Measurements from ENCODE around the gene APP. TPM values are rescaled to one million over a fixed set of nuclear protein-coding genes. Genes with fewer than 3 reads are reported as not detected.

APP gene
- total and polyA plus RNA-seq, 12 donors: 106 to 434 (median 389) TPM

GRCh38 chr21:26124421-26124833 is 46.1 kb downstream of the APP start:
- Histone ChIP-seq H3K9me3 (no peaks in the 10 kb centered on the region), H3K4me1 (peaks cover 18 to 76% (median 59%) of the 10 kb centered on the region in 9 donors), H3K4me3 (peak overlapping the region in 1 of 10 donors; percentile 9), H3K27ac (peak overlapping the region in 8 of 10 donors; percentile 42 to 67 (median 60)), H3K36me3 (no peaks in the 10 kb centered on the region), H3K27me3 (no peaks in the 10 kb centered on the region)
- peak in 7 of 8 donors; percentile 36 to 66 (median 55) for ATAC-seq
- intact Hi-C loops (cut with DNase I): no loop called here
- WGBS, 2 donors: 8 to 9% methylated on average over 4 of the region's 4 CpGs
- no peak for TF ChIP-seq CTCF (IDR thresholded peaks at IDR 0.05)
- DNase-seq: no peak

GRCh38 chr21:26123012-26123411 is 47.6 kb downstream of the APP start:
- TF ChIP-seq CTCF (IDR thresholded peaks at IDR 0.05): no peak
- H3K36me3 ChIP-seq: no peaks in the 10 kb centered on the region
- no peaks in the 10 kb centered on the region for H3K27me3 ChIP-seq
- H3K4me1 ChIP-seq: peaks cover 18 to 74% (median 48%) of the 10 kb centered on the region in 9 donors
- ATAC-seq: no peak
- DNase-seq: no peak
- 21 to 25% methylated on average over 1 of the region's 1 CpG for WGBS, 2 donors
- no peak overlapping the region for H3K4me3 ChIP-seq
- peak overlapping the region in 1 of 10 donors; percentile 66 for H3K27ac ChIP-seq
- H3K9me3 ChIP-seq: no peaks in the 10 kb centered on the region
- intact Hi-C loops (cut with DNase I): no loop called here

GRCh38 chr21:26120828-26121227 is 49.7 kb downstream of the APP start:
- TF ChIP-seq CTCF (IDR thresholded peaks at IDR 0.05): no peak

GRCh38 chr21:26119906-26120305 is 50.7 kb downstream of the APP start:
- Histone ChIP-seq H3K9me3 (no peaks in the 10 kb centered on the region), H3K4me1 (peaks cover 9 to 74% (median 53%) of the 10 kb centered on the region in 9 donors), H3K4me3 (no peak overlapping the region), H3K27ac (no peak overlapping the region), H3K36me3 (no peaks in the 10 kb centered on the region), H3K27me3 (no peaks in the 10 kb centered on the region)
- TF ChIP-seq CTCF (IDR thresholded peaks at IDR 0.05): no peak
- intact Hi-C loops (cut with DNase I): loop anchor here in 1 of 10 donors (5.0 kb wide), 1 partner anchor 47 kb away; no protein-coding TSS in a partner anchor
- no peak for ATAC-seq
- WGBS, 2 donors: 91 to 92% methylated on average over 1 of the region's 1 CpG
- no peak for DNase-seq

More at GRCh38 chr21:26120828-26121227, 49.7 kb downstream of the APP start:
- intact Hi-C loops (cut with DNase I): no loop called here
- Histone ChIP-seq H3K9me3 (no peaks in the 10 kb centered on the region), H3K27me3 (no peaks in the 10 kb centered on the region), H3K4me3 (no peak overlapping the region), H3K36me3 (no peaks in the 10 kb centered on the region), H3K4me1 (peaks cover 17 to 74% (median 55%) of the 10 kb centered on the region in 9 donors), H3K27ac (no peak overlapping the region)
- no peak for ATAC-seq
- WGBS, 2 donors: 80 to 90% methylated on average over 4 of the region's 4 CpGs
- no peak for DNase-seq
